GM21529 (cell line): ENCODE results near the gene SS18L1.

ENCODE experiments used
- ATAC-seq: cut with Tn5 transposase; IDR thresholded peaks from one replicate; pipeline ENCODE4 v1.9.1; 2021; ENCODE audit not compliant: unreplicated experiment

SS18L1 gene

DNA sequence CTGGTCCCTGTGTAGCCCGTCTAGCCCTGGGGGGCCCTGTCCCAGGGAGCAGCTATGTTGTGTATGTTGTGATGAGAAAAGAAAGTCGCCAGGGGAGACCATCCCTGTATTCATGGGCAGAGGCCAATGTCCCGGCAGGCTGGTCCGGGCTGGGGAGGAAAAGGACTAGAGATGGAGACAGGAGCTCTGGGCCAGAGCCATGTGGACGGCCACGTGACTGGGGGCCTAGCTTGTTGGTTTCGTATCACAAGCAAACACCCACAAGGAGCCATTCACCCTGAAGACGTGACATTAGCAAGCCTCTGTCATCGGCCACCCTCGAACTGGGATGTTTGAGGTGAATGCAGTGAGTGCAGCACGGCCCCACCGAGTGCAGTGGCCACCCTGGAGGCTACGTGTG lies 79.4 kb downstream of the SS18L1 start:
- ATAC-seq: no peak

DNA sequence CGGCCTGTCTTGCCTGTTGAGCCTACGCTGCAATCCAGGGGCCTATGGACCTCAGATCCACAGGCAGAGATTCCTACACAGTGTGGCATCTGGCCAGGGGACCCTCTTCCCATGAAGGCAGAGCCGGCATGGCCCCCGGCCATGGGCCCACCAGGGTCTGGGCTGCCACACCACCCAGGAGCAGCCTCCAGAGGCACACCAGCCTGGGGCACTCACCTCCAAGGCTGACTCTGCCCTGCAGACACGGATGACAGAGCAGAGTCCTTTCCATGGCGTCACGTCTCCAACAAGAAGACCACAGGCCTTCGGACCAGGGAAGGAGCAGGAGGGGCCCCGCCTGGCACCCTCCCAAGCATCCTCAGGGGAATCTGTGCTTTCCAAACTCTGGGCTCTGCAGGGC lies 80.0 kb downstream of the SS18L1 start:
- no peak for ATAC-seq

DNA sequence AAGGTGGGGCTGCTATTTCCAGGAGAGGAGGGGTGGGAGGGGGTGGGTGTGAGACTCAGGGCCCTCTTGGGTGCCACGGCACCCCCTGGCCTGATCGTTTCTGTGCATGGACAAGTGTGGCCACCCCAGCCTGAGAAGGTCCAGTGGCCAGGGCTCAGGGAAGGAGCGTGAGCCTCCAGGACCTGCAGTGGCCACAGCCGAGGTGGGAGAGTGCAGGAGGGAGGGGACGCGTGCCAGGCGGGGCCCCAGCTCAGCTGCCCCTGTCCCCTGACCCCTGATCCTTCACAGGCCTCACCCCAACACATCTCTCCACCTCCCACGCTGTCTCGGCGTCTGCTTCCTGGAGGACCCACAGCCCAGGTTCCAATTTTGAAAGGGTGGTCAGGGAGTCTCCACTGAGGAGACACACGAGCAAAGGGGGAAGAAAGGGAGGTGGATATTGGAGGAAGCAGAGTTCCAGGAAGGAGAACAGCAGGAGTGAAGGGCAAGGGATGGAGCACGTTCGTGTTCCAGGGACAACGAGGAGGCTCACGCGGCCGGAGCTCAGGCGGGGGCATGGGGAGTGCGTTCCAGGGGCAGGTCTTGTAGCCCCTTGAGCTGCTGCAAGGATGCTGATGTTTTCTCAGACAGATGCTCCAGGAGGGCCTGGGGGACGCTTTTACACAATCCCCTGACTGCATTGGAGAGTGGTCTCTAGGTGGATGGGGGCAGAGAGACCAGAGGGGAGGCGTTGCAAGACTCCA lies 80.7 kb downstream of the SS18L1 start:
- no peak for ATAC-seq

DNA sequence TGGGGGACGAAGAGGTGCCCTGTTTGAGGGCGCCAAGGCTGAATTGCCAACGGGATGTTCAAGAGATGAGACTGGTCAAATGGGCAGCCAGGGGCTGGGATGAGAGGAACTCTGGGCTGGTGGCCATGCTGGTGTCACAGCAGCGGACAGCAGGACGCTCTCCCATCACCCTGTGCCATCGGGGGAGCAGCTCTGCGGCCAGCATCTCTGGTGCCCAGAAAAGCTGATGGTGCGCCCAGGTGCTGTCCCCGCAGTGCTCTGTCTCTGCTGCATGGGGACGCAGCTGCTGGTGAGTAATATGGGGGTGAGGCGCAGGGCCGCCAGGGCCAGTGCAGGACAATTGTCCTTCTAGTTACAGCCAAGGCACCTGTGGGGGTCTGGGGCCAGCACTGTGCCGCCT lies 81.5 kb downstream of the SS18L1 start:
- no peak for ATAC-seq

DNA sequence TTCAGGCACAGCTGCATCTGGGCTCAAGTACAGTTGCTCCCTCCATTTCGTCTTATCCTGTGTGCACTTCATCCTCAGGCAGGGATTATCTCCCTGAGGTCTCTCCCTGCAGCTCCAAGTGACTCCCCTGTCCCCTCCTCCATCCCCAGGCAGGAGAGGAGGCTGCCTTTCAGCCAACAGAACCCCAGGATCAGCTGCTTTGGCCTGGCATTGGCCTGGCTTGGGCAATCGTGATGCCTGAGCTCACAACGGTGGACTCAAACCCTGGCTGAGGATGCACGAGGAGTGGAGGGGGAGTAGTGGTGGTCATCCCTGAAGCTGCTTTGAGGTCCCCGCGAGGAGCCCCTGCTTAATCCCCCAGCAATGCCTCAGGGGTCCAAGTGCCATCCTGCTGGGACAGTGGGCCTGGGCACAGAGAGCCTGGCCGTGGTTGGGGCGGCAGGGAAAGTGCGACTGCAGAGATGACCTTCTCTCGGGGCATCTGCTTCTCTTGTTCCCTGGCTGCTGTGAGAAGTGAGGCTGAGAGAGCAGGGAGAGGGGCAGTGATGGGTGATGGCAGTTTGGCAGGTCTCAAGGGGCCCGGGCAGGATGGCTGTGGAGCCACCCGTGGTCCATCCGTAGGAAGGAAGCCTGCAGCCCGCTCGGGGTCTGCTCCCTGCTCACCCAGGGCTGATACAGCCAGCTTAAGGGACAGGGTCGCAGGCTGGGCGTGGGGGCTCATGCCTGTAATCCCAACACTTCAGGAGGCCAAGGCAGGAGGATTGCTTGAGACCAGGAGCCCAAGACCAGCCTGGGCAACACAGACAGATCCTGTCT lies 82.5 kb downstream of the SS18L1 start:
- ATAC-seq: no peak

DNA sequence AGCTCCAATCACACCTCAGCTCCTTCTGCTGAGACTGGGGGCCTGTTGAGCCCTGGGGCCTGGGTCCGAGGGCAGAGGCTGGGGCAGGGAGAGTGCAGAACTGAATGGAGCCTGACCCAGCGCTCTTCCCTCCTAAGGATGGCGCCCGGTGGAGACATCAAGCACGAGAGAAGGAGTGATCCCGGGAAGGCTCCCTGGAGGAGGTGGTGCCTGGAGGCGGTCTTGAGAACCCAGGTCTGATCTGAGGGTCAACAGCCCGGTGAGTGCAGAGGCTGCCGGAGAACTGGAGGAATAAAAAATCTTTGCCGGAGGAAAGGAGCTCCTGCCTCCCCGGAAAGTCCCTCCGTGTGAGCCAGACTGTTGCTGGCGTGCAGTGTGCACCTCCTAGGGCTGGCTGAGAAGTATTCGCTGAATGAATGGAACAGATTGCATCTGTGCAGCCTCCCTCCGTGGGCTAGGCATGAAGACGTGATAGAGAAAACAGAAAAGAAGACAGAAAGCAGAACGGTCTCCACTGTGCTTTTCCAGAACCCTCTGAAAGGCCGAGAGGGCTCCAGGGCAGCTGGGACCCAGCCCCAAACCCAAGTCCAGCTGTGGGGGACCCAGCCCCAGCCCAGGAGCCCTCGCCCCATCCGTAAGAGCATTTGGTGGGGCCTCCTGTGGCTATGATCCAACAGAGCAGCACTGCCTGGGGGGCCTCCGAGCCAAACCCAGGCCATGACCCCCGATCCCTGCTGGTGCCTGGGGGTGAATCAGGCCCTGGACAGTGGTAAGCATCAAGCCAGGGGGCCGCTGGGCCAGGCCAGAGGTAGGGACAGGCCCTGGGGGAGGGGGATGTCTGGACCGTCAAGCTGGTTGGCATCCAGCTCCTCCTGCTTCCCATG lies 83.4 kb downstream of the SS18L1 start:
- no peak for ATAC-seq

DNA sequence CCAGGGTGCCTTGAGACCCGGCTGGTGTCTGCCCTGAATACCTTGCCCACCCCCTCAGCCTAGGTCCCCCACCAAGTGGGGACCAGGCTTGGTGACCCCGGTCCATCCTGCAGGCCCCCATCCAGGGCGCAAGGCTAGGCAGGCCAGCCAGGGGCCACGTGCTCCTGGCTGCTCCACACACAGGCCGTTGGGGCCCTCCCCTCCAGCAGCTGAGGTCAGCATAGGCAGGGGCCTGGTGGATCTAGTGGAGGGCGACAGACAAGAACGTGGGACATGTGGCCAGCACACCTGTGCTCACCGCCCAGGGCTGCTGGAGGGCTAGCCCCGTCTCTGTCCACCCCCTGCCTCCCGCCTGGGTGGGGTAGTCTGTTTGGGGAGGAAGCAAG lies 84.0 kb downstream of the SS18L1 start:
- no peak for ATAC-seq

DNA sequence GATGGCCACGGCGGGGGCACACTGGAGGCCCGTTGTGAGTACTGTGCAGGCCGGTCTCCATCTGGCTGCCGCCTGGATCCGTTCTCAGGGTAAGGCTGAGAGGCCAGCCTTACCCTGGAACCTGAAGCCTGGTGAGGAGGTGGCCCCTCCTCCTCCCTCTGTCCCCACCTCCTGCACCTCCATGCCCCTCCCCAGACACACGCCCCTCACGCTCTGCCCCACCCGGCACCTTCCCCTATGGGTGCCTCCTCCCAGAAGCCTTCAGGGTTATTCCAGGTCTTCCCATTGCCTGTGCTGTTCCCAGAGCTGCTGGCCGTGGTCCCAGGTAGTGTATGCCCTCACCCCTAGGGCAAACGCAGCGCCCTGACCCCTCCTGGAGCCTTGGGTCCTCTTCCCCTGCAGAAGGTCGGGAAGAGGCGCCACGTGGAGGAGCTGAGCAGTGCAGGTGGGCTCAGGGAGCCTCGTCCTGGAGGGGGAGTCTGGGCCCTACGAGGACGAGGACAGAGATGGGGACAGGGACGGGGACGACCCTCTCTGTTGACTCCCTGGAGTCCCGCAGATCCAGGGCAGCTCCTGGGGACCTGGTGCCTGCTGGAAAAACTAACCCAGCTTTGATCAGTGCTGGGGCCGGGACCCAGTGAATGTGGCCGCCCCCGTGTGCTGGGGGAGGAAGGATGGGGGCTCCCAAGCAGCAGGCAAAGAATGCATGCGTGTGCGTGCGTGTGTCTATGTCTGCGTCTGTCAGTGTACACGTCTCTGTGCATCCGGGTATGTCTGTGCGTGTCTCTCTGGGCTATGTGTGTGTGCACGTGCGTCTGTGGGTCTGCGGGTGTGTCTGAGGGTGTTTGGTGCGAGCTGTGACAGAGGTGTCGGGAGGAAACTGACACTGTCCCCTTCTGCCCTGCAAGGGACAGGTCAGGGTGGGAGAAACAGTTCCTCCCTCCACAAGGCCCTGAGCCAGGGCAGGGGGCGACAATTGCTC lies 84.7 kb downstream of the SS18L1 start:
- no peak for ATAC-seq

DNA sequence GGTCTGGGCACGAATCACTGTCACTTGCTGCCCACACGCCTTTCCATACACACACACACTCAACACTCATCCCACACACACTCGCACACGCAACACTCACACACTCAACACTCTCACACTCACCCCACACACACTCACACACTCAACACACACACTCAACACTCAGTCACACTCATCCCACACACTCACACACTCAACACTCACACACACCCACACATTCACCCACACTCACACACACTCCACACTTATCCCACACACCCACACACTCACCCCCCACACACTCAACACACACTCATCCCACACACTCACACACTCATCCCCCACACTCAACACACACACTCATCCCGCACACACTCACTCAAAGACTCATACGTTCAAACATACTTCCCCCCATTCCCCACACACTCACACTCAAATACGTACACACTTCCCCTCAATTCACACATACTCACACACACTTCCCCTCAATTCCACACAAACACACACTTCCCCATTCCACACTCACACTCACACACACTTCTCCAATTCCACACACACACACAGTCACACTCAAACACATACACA lies 85.5 kb downstream of the SS18L1 start:
- no peak for ATAC-seq

DNA sequence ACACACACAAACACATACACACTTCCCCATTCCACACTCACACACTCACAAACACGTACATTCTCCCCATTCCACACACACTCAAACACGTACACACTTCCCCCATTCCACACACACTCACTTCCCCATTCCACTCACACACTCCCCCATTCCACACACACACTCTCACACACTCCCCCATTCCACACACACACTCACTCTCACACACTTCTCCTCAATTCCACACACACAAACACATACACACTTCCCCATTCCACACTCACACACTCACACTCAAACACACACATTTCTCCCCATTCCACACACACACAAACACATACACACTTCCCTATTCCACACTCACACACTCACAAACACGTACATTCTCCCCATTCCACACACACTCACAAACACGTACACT lies 86.1 kb downstream of the SS18L1 start:
- no peak for ATAC-seq

DNA sequence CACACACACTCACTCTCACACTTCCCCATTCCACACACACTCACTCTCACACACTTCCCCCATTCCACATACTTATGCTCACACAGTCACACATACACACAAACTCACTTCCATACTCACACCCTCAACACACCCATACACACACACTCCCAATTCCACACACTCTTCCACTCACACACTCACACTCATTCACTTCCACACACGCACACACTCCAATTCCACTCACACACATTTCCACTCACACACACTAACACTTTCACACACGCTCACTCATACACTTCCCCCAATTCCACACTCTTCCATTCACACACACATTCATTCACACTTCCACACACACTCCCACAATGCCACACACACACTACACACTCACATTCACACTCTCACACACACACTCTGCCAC lies 86.7 kb downstream of the SS18L1 start:
- ATAC-seq: no peak

DNA sequence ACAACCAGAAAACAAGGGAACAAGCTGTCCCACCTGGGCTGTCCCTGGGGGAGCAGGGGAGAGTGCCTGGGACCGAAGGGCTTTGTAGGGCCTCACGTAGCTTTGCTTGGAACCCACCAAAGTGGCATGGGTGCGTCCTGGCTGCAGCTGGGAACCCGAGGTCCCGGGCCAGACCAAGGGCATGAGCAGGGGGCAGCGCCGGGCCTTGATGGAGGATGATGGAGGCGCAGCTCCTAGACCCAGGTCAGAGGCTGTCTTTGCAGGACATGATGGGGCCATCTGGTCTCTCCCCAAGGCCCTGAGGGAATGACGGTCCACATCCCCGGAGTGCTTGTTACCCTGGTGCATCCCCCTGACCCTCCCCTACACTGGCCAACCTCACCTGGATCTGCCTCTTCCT lies 87.1 kb downstream of the SS18L1 start:
- ATAC-seq: no peak

DNA sequence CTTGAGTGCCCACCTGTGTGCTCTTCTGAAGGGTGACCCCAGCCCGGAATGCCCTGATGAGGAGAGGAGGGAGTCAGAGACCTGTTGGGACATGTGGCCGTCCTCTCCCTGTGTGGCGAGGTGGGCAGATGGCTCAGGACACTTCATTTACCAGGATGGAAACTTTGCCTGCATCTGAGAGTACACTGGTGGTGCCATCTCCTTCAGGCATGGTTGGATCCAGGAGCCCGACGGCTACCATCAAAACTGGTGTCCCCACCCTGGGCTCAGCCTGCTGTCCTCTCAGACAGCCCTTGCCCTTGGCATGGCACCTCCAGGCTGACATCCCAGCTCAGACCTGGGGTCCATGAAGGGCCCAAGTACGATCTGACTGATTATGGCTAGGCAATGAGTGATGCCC lies 87.7 kb downstream of the SS18L1 start:
- ATAC-seq: no peak
